Activated T-helper 17 cell treated with anti-CD3 and anti-CD28 coated beads, Interleukin-2, amount 50 U/mL, for 72 hours (primary cell): ENCODE data around the gene LRRC51. TPM values are rescaled to one million over a fixed set of nuclear protein-coding genes. Genes with fewer than 3 reads are reported as not detected.

Source experiments
- ATAC-seq: fragments of 150-1000 bp; cut with Tn5 transposase; replicated peaks from 2 replicates; pipeline ENCODE4 v1.10.0; 2021; ENCODE audit warnings: mild to moderate bottlenecking, moderate library complexity
- H3K27ac Mint-ChIP-seq: one replicate; pipeline ENCODE4 v1.8.0; 2022; ENCODE audit warnings: mixed read lengths
- H3K27me3 Mint-ChIP-seq: one replicate; pipeline ENCODE4 v1.8.0; 2022; ENCODE audit warnings: mixed read lengths
- H3K36me3 Mint-ChIP-seq: one replicate; pipeline ENCODE4 v1.8.0; 2022; ENCODE audit warnings: low read depth, mild to moderate bottlenecking, mixed read lengths
- H3K4me1 Mint-ChIP-seq: one replicate; pipeline ENCODE4 v1.8.0; 2022; ENCODE audit warnings: mixed read lengths
- H3K4me3 Mint-ChIP-seq: one replicate; pipeline ENCODE4 v1.8.0; 2022; ENCODE audit warnings: mild to moderate bottlenecking, mixed read lengths
- H3K9me3 Mint-ChIP-seq: one replicate; pipeline ENCODE4 v1.8.0; 2022; ENCODE audit warnings: mixed read lengths
- total RNA-seq, 2 donors: library from RNA; stranded (reverse); gene quantifications; one replicate each; pipeline ENCODE4 v1.2.3, GENCODE V29; 2022

The LRRC51 gene
- total RNA-seq, 2 donors from 2014 or later: 3.3 to 5.4 TPM

- no peak overlapping the region for H3K4me3 Mint-ChIP-seq
- H3K9me3 Mint-ChIP-seq: no peaks in the 10 kb centered on the region
- peaks cover 49% of the 10 kb centered on the region for H3K36me3 Mint-ChIP-seq
- H3K27me3 Mint-ChIP-seq: no peaks in the 10 kb centered on the region
- H3K4me1 Mint-ChIP-seq: peaks cover 5% of the 10 kb centered on the region
- ATAC-seq: no peak
- H3K27ac Mint-ChIP-seq: no peak overlapping the region
These were observed 22.1 kb upstream of the LRRC51 start for GRCh38 chr11:72058416-72059034.

GRCh38 chr11:72061739-72062396 lies 18.8 kb upstream of the LRRC51 start:
- no peaks in the 10 kb centered on the region for H3K27me3 Mint-ChIP-seq
- H3K4me1 Mint-ChIP-seq: no peaks in the 10 kb centered on the region
- no peak overlapping the region for H3K27ac Mint-ChIP-seq
- H3K9me3 Mint-ChIP-seq: no peaks in the 10 kb centered on the region
- ATAC-seq: no peak
- no peak overlapping the region for H3K4me3 Mint-ChIP-seq
- peaks cover 58% of the 10 kb centered on the region for H3K36me3 Mint-ChIP-seq

GRCh38 chr11:72066855-72067254 lies 13.8 kb upstream of the LRRC51 start:
- Mint-ChIP-seq H3K36me3 (peaks cover 73% of the 10 kb centered on the region), H3K27ac (peak overlapping the region; percentile 70), H3K27me3 (no peaks in the 10 kb centered on the region), H3K4me1 (peaks cover 30% of the 10 kb centered on the region), H3K4me3 (no peak overlapping the region), H3K9me3 (no peaks in the 10 kb centered on the region)
- ATAC-seq: no peak

GRCh38 chr11:72067266-72067665 lies 13.4 kb upstream of the LRRC51 start:
- Mint-ChIP-seq H3K4me1 (peaks cover 34% of the 10 kb centered on the region), H3K36me3 (peaks cover 71% of the 10 kb centered on the region), H3K27ac (peak overlapping the region; percentile 70), H3K4me3 (peak overlapping the region; percentile 21), H3K9me3 (no peaks in the 10 kb centered on the region), H3K27me3 (no peaks in the 10 kb centered on the region)
- ATAC-seq: no peak

GRCh38 chr11:72067676-72068075 lies 13.0 kb upstream of the LRRC51 start:
- peaks cover 72% of the 10 kb centered on the region for H3K36me3 Mint-ChIP-seq
- H3K9me3 Mint-ChIP-seq: no peaks in the 10 kb centered on the region
- peak overlapping the region; percentile 70 for H3K27ac Mint-ChIP-seq
- H3K4me3 Mint-ChIP-seq: peak overlapping the region; percentile 21
- H3K27me3 Mint-ChIP-seq: no peaks in the 10 kb centered on the region
- ATAC-seq: peak; percentile 43
- peaks cover 38% of the 10 kb centered on the region for H3K4me1 Mint-ChIP-seq

- H3K9me3 Mint-ChIP-seq: no peaks in the 10 kb centered on the region
- peak overlapping the region; percentile 84 for H3K27ac Mint-ChIP-seq
- H3K4me1 Mint-ChIP-seq: peaks cover 43% of the 10 kb centered on the region
- H3K36me3 Mint-ChIP-seq: peaks cover 76% of the 10 kb centered on the region
- no peaks in the 10 kb centered on the region for H3K27me3 Mint-ChIP-seq
- ATAC-seq: peak; percentile 67
- H3K4me3 Mint-ChIP-seq: peak overlapping the region; percentile 71
These were observed 11.4 kb upstream of the LRRC51 start for GRCh38 chr11:72069200-72069599.

GRCh38 chr11:72069787-72070251 lies 10.8 kb upstream of the LRRC51 start:
- Mint-ChIP-seq H3K27me3 (no peaks in the 10 kb centered on the region), H3K4me1 (peaks cover 43% of the 10 kb centered on the region), H3K27ac (peak overlapping the region; percentile 84), H3K36me3 (peaks cover 79% of the 10 kb centered on the region), H3K9me3 (no peaks in the 10 kb centered on the region), H3K4me3 (peak overlapping the region; percentile 71)
- ATAC-seq: peak; percentile 85

- Mint-ChIP-seq H3K36me3 (peaks cover 82% of the 10 kb centered on the region), H3K27me3 (no peaks in the 10 kb centered on the region), H3K4me3 (peak overlapping the region; percentile 71), H3K9me3 (no peaks in the 10 kb centered on the region), H3K27ac (peak overlapping the region; percentile 84), H3K4me1 (peaks cover 43% of the 10 kb centered on the region)
- no peak for ATAC-seq
These were observed 10.2 kb upstream of the LRRC51 start for GRCh38 chr11:72070491-72070890.

- Mint-ChIP-seq H3K4me1 (peaks cover 42% of the 10 kb centered on the region), H3K9me3 (no peaks in the 10 kb centered on the region), H3K27me3 (no peaks in the 10 kb centered on the region), H3K4me3 (no peak overlapping the region), H3K36me3 (peaks cover 82% of the 10 kb centered on the region), H3K27ac (no peak overlapping the region)
- peak; percentile 9 for ATAC-seq
These were observed 8.3 kb upstream of the LRRC51 start for GRCh38 chr11:72072348-72072747.

GRCh38 chr11:72075109-72075508 lies 5.5 kb upstream of the LRRC51 start:
- peaks cover 27% of the 10 kb centered on the region for H3K4me1 Mint-ChIP-seq

GRCh38 chr11:72075756-72076155 lies 4.9 kb upstream of the LRRC51 start:
- Mint-ChIP-seq H3K27ac (no peak overlapping the region), H3K27me3 (no peaks in the 10 kb centered on the region), H3K9me3 (no peaks in the 10 kb centered on the region), H3K4me3 (no peak overlapping the region), H3K36me3 (peaks cover 63% of the 10 kb centered on the region), H3K4me1 (peaks cover 28% of the 10 kb centered on the region)
- no peak for ATAC-seq

More at GRCh38 chr11:72075109-72075508, 5.5 kb upstream of the LRRC51 start:
- no peak for ATAC-seq
- H3K27ac Mint-ChIP-seq: no peak overlapping the region
- H3K9me3 Mint-ChIP-seq: no peaks in the 10 kb centered on the region
- H3K36me3 Mint-ChIP-seq: peaks cover 61% of the 10 kb centered on the region
- H3K4me3 Mint-ChIP-seq: no peak overlapping the region
- H3K27me3 Mint-ChIP-seq: no peaks in the 10 kb centered on the region

- Mint-ChIP-seq H3K27ac (peak overlapping the region; percentile 44), H3K4me3 (peak overlapping the region; percentile 88), H3K27me3 (no peaks in the 10 kb centered on the region), H3K4me1 (peaks cover 23% of the 10 kb centered on the region), H3K9me3 (no peaks in the 10 kb centered on the region), H3K36me3 (peaks cover 45% of the 10 kb centered on the region)
- no peak for ATAC-seq
These were observed 2.2 kb upstream of the LRRC51 start for GRCh38 chr11:72078477-72078876.

- peak overlapping the region; percentile 88 for H3K4me3 Mint-ChIP-seq
- ATAC-seq: peak; percentile 34
- peaks cover 34% of the 10 kb centered on the region for H3K36me3 Mint-ChIP-seq
- peak overlapping the region; percentile 97 for H3K27ac Mint-ChIP-seq
- H3K4me1 Mint-ChIP-seq: peaks cover 22% of the 10 kb centered on the region
- H3K9me3 Mint-ChIP-seq: no peaks in the 10 kb centered on the region
- H3K27me3 Mint-ChIP-seq: no peaks in the 10 kb centered on the region
These were observed 778 bp upstream of the LRRC51 start for GRCh38 chr11:72079819-72080325.

GRCh38 chr11:72081184-72081644 lies 564 bp downstream of the LRRC51 start:
- H3K4me3 Mint-ChIP-seq: peak overlapping the region; percentile 88
- peaks cover 22% of the 10 kb centered on the region for H3K36me3 Mint-ChIP-seq
- no peak for ATAC-seq
- peak overlapping the region; percentile 97 for H3K27ac Mint-ChIP-seq
- H3K9me3 Mint-ChIP-seq: no peaks in the 10 kb centered on the region
- no peaks in the 10 kb centered on the region for H3K27me3 Mint-ChIP-seq
- H3K4me1 Mint-ChIP-seq: peaks cover 28% of the 10 kb centered on the region
